Cardiac fibroblast (primary cell): ENCODE data around the gene CNTNAP2.

Source experiments
- DNase-seq, 2 donors: peaks; one replicate each; pipeline versions ENCODE4 v3.0.0 to v3.0.0-alpha.2; 2010; ENCODE audit warnings: low read depth in 2 of 2
- H3K4me3 ChIP-seq, 2 donors: replicated peaks in 1 of 2; 1 replicate in 1 of 2; 2 replicates in 1 of 2; pipeline ENCODE4 v1.5.1; 2011; ENCODE audit warnings: low read depth in 2 of 2, low read length in 2 of 2, mild to moderate bottlenecking in 2 of 2, moderate library complexity in 1 of 2
- TF ChIP-seq, protein P1 (sequence below): IDR thresholded peaks from one replicate; pipeline ENCODE4 v1.5.1; 2011; ENCODE audit warnings: low read depth, mild to moderate bottlenecking, low read length, inconsistent platforms

CNTNAP2 gene

DNA sequence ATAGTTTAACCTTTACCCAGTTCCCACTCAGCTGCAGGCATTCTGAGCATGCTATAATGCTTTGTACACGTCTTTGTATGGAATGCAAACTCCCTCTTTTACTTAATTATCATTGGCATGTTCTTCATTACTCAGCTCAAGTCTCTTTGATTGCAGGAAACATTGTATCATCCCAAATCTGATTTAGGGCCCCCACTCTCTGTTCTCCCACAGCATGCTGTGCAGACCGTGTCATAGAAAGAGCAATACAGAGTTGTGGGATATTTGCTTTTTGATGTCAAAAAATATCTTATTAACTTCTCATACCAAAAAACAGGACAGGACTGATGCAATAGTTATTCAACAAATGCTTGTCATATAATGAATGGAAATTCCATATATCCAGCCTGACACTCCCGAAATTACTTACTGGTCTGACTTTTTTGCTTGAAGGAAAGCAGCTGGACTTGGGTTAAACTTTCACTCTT is 1392.5 kb downstream of the CNTNAP2 start:
- DNase-seq = peak; percentile 56 to 73

DNA sequence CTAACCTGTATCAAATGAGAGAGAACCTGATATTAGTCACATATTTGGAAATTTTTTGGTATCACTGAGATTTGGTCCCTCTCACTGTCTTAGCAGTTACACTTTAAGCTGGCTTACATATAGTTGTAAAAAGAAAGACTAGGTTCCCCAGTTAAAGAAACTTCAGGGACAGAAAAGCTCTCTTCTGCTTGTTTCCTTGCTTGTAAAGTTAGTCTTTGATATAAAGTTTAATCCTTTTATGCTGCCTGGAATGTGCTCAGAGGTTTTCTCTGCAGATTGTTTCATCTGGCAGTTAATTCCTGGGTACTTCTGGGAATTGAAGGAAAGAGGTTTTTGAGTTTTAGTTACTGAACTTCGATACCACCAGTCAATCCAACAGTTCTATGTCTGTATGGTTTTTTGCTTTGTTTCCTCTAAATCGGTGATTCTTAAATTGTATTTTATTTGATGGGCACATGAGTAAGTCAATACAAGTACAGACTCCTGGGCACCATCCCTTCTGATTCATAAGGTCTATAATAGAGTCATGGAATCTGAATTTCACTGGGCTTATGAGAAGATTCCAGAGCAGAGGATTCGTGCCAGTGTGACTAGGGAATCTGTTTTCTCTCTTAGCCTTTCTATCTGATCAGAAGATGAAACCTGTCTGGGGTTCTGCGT is 1393.1 kb downstream of the CNTNAP2 start:
- no peak overlapping the region for H3K4me3 ChIP-seq
- peak; percentile 21 to 71 for DNase-seq
- TF ChIP-seq, protein P1, sequence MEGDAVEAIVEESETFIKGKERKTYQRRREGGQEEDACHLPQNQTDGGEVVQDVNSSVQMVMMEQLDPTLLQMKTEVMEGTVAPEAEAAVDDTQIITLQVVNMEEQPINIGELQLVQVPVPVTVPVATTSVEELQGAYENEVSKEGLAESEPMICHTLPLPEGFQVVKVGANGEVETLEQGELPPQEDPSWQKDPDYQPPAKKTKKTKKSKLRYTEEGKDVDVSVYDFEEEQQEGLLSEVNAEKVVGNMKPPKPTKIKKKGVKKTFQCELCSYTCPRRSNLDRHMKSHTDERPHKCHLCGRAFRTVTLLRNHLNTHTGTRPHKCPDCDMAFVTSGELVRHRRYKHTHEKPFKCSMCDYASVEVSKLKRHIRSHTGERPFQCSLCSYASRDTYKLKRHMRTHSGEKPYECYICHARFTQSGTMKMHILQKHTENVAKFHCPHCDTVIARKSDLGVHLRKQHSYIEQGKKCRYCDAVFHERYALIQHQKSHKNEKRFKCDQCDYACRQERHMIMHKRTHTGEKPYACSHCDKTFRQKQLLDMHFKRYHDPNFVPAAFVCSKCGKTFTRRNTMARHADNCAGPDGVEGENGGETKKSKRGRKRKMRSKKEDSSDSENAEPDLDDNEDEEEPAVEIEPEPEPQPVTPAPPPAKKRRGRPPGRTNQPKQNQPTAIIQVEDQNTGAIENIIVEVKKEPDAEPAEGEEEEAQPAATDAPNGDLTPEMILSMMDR = no peak

More for the DNA sequence above, 1392.5 kb downstream of the CNTNAP2 start:
- no peak overlapping the region for H3K4me3 ChIP-seq
- TF ChIP-seq, protein P1 = no peak

DNA sequence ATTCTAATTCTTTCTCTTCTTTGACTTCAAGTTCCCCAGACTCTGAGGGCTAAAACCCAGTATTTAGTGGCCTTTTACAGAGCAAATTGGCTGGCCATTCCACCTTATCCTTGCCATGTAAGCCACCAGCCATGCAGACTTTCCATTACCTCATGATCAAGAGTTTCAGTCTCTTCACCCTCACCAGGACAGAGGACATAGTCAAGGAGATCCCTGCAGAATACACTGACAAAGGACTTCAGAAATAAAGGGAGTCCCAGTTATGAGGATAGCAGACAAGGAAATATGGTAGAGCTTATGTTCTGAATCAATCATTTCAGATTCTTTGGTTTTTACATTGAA is 1393.6 kb downstream of the CNTNAP2 start:
- DNase-seq = no peak
- H3K4me3 ChIP-seq = no peak overlapping the region
- TF ChIP-seq, protein P1 = no peak

DNA sequence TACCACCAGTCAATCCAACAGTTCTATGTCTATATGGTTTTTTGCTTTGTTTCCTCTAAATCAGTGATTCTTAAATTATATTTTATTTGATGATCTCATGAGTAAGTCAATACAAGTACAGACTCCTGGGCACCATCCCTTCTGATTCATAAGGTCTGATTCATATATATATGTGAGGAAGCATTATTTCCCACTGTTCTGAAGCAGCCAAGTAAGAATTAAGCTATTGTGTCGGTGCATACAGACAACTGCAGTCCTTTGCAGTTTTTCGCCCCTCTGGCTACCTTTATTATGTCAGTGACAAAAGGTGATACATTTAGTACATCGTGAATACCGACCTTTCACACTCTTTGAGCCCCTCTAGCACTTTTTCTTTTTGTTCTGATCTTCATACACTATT is 1394.3 kb downstream of the CNTNAP2 start:
- TF ChIP-seq, protein P1 = no peak
- H3K4me3 ChIP-seq = no peak overlapping the region
- DNase-seq = peak; percentile 21 to 87

DNA sequence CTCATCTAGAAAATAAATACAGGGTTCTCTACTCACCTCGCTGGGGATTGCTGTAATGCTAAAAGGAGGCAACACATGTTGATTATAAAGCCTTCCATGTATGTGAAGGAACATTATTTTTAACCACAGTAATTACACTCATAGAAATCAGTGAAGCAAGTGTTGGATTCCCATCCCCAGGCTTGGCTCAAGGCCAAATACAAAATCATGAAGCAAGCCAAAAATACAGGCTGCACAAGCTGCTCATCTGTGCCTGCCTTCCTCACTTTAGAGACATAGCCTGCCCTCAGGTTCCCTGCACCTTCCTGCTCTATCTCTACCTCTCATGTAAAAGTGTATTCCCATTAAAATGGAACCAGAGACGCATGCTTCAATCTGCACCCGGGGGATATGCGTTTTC is 1396.8 kb downstream of the CNTNAP2 start:
- TF ChIP-seq, protein P1 = no peak
- H3K4me3 ChIP-seq = no peak overlapping the region
- DNase-seq = peak in 1 of 2 donors; percentile 19

DNA sequence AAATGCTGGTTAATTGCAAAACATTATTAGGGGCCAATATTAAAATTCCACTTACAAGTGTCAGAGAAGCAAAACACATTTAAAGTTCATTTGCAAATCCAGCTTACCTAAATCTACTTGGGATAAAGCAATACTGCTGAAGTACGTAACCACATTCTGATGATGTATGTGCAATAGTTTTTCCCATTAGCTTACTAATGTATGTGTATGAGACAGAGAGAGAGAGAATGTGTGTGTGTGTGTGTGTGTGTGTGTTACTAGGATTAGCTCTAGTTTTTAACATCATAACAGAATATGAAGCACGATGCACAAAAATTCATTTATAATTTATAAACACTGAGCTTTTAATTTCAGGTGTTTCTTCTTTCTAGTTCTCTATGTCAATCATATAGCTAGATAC is 1399.8 kb downstream of the CNTNAP2 start:
- H3K4me3 ChIP-seq = no peak overlapping the region
- DNase-seq = no peak
- TF ChIP-seq, protein P1 = no peak

DNA sequence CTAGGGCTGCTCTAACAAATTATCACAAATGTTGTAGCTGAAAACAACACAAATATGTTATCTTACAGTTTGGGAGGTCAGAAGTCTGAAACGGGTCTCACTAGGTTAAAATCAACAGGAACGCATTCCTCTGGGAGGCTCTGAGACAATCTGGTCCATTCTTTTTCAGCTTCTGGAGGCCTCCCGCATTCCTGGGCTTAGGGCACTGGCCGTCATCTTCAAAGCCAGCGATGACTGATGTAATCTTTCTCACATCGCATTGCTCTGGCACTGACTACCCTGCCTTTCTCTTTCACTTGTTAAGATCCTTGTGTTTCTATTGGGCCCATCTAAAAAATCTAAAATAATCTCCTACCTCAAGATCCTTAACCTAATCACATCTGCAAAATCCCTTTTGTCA is 1402.5 kb downstream of the CNTNAP2 start:
- H3K4me3 ChIP-seq = no peak overlapping the region
- TF ChIP-seq, protein P1 = no peak
- DNase-seq = peak in 1 of 2 donors; percentile 7
